Measurements from ENCODE around the gene SAG. TPM values are rescaled to one million over a fixed set of nuclear protein-coding genes. Genes with fewer than 3 reads are reported as not detected.

SAG gene
- total RNA-seq, 1 donor from 2014 or later = not detected

GRCh38 chr2:233288663-233289062 is 19.0 kb upstream of the SAG start:
- peak; percentile 4 for DNase-seq

- DNase-seq = no peak
Measured at GRCh38 chr2:233289648-233290047, 18.0 kb upstream of the SAG start.

GRCh38 chr2:233290051-233290845 is 17.4 kb upstream of the SAG start:
- DNase-seq = no peak

- DNase-seq = no peak
Measured at GRCh38 chr2:233295891-233296290, 11.7 kb upstream of the SAG start.

- no peak for DNase-seq
Measured at GRCh38 chr2:233297076-233297475, 10.5 kb upstream of the SAG start.

GRCh38 chr2:233300401-233300800 is 7.2 kb upstream of the SAG start:
- DNase-seq = no peak

- DNase-seq = no peak
Measured at GRCh38 chr2:233301248-233301647, 6.4 kb upstream of the SAG start.

GRCh38 chr2:233301811-233302210 is 5.8 kb upstream of the SAG start:
- DNase-seq = no peak

- DNase-seq = no peak
Measured at GRCh38 chr2:233303252-233303651, 4.4 kb upstream of the SAG start.

GRCh38 chr2:233311241-233311926 is 3.8 kb downstream of the SAG start:
- no peak for DNase-seq

GRCh38 chr2:233312874-233313273 is 5.3 kb downstream of the SAG start:
- DNase-seq = no peak

- no peak for DNase-seq
Measured at GRCh38 chr2:233314180-233314925, 6.7 kb downstream of the SAG start.

- DNase-seq = no peak
Measured at GRCh38 chr2:233317196-233317943, 9.8 kb downstream of the SAG start.

- DNase-seq = no peak
Measured at GRCh38 chr2:233319256-233319655, 11.6 kb downstream of the SAG start.

GRCh38 chr2:233320470-233320869 is 12.9 kb downstream of the SAG start:
- DNase-seq = no peak

GRCh38 chr2:233321166-233321565 is 13.6 kb downstream of the SAG start:
- DNase-seq = no peak

- no peak for DNase-seq
Measured at GRCh38 chr2:233323851-233324250, 16.2 kb downstream of the SAG start.

GRCh38 chr2:233325256-233325655 is 17.6 kb downstream of the SAG start:
- DNase-seq = no peak

GRCh38 chr2:233325814-233326213 is 18.2 kb downstream of the SAG start:
- DNase-seq = no peak

- no peak for DNase-seq
Measured at GRCh38 chr2:233326500-233326899, 18.9 kb downstream of the SAG start.

- no peak for DNase-seq
Measured at GRCh38 chr2:233328922-233329321, 21.3 kb downstream of the SAG start.

- DNase-seq = no peak
Measured at GRCh38 chr2:233329489-233330135, 22.0 kb downstream of the SAG start.

Data from tongue (tissue), 2 donors.